Measurements from ENCODE around the gene GDF10. TPM values are rescaled to one million over a fixed set of nuclear protein-coding genes. Genes with fewer than 3 reads are reported as not detected.

GDF10 gene
- total RNA-seq, 3 donors from 2014 or later (not counting 1 experiment from before 2014, with no cell fraction given): not detected

GRCh38 chr10:47347303-47347675 lies 47.3 kb downstream of the GDF10 start:
- no peak overlapping the region for H3K4me3 ChIP-seq (ENCODE audit: low read length)
- intact Hi-C loops (cut with micrococcal nuclease): no loop called here
- WGBS (ENCODE audit: insufficient coverage): 75% methylated on average over 4 of the region's 4 CpGs
- no peaks in the 10 kb centered on the region for H3K4me1 ChIP-seq (ENCODE audit: control insufficient read depth, insufficient read depth, low read length)
- no peaks in the 10 kb centered on the region for H3K9me3 ChIP-seq (ENCODE audit: control insufficient read depth, insufficient read depth, low read length)
- Mint-ChIP-seq H3K4me1 (no peaks in the 10 kb centered on the region), H3K9me3 (no peaks in the 10 kb centered on the region), H3K36me3 (no peaks in the 10 kb centered on the region), H3K27ac (no peak overlapping the region), H3K27me3 (ENCODE audit: low read depth in 2 of 2) (peaks cover 0 to 6% of the 10 kb centered on the region in 2 donors), H3K4me3 (no peak overlapping the region)
- no peaks in the 10 kb centered on the region for H3K27me3 ChIP-seq (ENCODE audit: control insufficient read depth, insufficient read depth, low read length)
- no peak for TF ChIP-seq CTCF (IDR thresholded peaks at IDR 0.05)
- no peak overlapping the region for H3K27ac ChIP-seq (ENCODE audit: low read length)
- ATAC-seq (no peak), DNase-seq (no peak)
- H3K36me3 ChIP-seq (ENCODE audit: control insufficient read depth, insufficient read depth, low read length): no peaks in the 10 kb centered on the region

- 87% methylated on average over 5 of the region's 5 CpGs for WGBS (ENCODE audit: insufficient coverage)
- intact Hi-C loops (cut with micrococcal nuclease): no loop called here
Observed at GRCh38 chr10:47348138-47348651, 48.2 kb downstream of the GDF10 start, which contains the start of gene RBP3. RBP3 (plus strand) TSS chr10:47348363; CDS start chr10:47348485, 122 bp downstream.

GRCh38 chr10:47348661-47349470 lies 48.9 kb downstream of the GDF10 start:
- DNase-seq (no peak), ATAC-seq (no peak)
- no peaks in the 10 kb centered on the region for H3K27me3 ChIP-seq (ENCODE audit: control insufficient read depth, insufficient read depth, low read length)
- H3K27ac Mint-ChIP-seq: no peak overlapping the region
- no peaks in the 10 kb centered on the region for H3K36me3 ChIP-seq (ENCODE audit: control insufficient read depth, insufficient read depth, low read length)
- no peaks in the 10 kb centered on the region for H3K9me3 ChIP-seq (ENCODE audit: control insufficient read depth, insufficient read depth, low read length)
- no peak overlapping the region for H3K4me3 Mint-ChIP-seq
- no peak overlapping the region for H3K27ac ChIP-seq (ENCODE audit: low read length)
- intact Hi-C loops (cut with micrococcal nuclease): no loop called here
- H3K27me3 Mint-ChIP-seq (ENCODE audit: low read depth in 2 of 2): peaks cover 0 to 6% of the 10 kb centered on the region in 2 donors
- H3K4me1 Mint-ChIP-seq: no peaks in the 10 kb centered on the region
- no peak overlapping the region for H3K4me3 ChIP-seq (ENCODE audit: low read length)
- WGBS (ENCODE audit: insufficient coverage): 85% methylated on average over 36 of the region's 36 CpGs
- H3K9me3 Mint-ChIP-seq: no peaks in the 10 kb centered on the region
- H3K4me1 ChIP-seq (ENCODE audit: control insufficient read depth, insufficient read depth, low read length): no peaks in the 10 kb centered on the region
- no peak for TF ChIP-seq CTCF (IDR thresholded peaks at IDR 0.05)
- H3K36me3 Mint-ChIP-seq: no peaks in the 10 kb centered on the region

More at GRCh38 chr10:47348138-47348651, 48.2 kb downstream of the GDF10 start, which contains the start of gene RBP3:
- no peaks in the 10 kb centered on the region for H3K36me3 ChIP-seq (ENCODE audit: control insufficient read depth, insufficient read depth, low read length)
- no peak within 1 kb of the TSS for H3K27ac ChIP-seq (ENCODE audit: low read length)
- H3K4me3 Mint-ChIP-seq: no peak within 1 kb of the TSS
- H3K4me1 Mint-ChIP-seq: no peaks in the 10 kb centered on the region
- no peaks in the 10 kb centered on the region for H3K27me3 ChIP-seq (ENCODE audit: control insufficient read depth, insufficient read depth, low read length)
- no peaks in the 10 kb centered on the region for H3K9me3 Mint-ChIP-seq
- no peaks in the 10 kb centered on the region for H3K36me3 Mint-ChIP-seq
- peaks cover 0 to 6% of the 10 kb centered on the region in 2 donors for H3K27me3 Mint-ChIP-seq (ENCODE audit: low read depth in 2 of 2)
- H3K4me3 ChIP-seq (ENCODE audit: low read length): no peak within 1 kb of the TSS
- no peaks in the 10 kb centered on the region for H3K4me1 ChIP-seq (ENCODE audit: control insufficient read depth, insufficient read depth, low read length)
- H3K27ac Mint-ChIP-seq: no peak within 1 kb of the TSS
- H3K9me3 ChIP-seq (ENCODE audit: control insufficient read depth, insufficient read depth, low read length): no peaks in the 10 kb centered on the region
- DNase-seq (no peak), ATAC-seq (no peak)
- no peak for TF ChIP-seq CTCF (IDR thresholded peaks at IDR 0.05)
